GM21447 (cell line): Measurements from ENCODE around the gene TSHZ1.
"Not testable (repeated sequence)": the region's sequence is repeated elsewhere in the genome, so short reads cannot be mapped to it uniquely, and the experiment has no call there.

Source experiments
- ATAC-seq: cut with Tn5 transposase; IDR thresholded peaks from one replicate; pipeline ENCODE4 v1.9.1; 2021; ENCODE audit not compliant: unreplicated experiment

Gene TSHZ1

DNA sequence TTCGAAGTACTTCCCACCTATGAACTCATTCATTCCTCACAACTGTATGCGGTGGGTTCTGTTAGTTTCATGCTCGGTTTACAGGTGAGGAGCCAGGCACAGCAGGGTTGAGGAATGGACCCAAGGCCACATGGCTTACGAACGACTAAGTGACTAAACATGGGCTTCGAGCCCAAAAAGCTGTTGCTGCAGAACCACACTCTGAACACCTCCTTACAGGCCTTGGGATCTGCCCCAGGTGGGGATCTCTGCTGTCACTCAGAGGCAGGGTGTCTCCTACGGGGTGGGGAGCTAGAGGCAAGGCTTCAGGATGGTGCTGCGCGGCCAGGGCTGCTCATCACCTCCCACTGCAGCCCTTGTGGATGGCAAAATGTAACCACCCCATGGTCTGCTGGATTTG, 80.9 kb downstream of the TSHZ1 start:
- no peak for ATAC-seq

DNA sequence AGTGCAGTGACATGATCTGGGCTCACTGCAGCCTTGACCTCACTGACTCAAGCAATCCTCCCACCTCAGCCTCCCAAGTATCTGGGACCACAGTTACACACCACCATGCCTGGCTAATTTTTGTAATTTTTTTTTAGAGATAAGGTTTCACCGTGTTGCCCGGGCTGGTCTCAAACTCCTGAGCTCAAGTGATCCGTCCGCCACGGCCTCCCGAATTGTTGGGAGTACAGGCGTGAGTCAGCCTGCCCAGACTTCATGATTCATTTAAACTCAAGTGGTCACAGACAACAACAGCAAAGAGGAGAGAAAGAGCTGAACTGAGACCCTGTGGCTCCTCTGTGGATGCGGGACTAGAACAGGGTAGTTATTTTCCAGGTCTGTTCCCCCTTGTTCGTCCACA, 83.0 kb downstream of the TSHZ1 start:
- no peak for ATAC-seq

- ATAC-seq = no peak
Measured at GRCh38 chr18:75297731-75298130, 87.1 kb downstream of the TSHZ1 start.

GRCh38 chr18:75304678-75305557, 94.3 kb downstream of the TSHZ1 start:
- ATAC-seq = no peak

- no peak for ATAC-seq
Measured at GRCh38 chr18:75305984-75306383, 95.4 kb downstream of the TSHZ1 start.

DNA sequence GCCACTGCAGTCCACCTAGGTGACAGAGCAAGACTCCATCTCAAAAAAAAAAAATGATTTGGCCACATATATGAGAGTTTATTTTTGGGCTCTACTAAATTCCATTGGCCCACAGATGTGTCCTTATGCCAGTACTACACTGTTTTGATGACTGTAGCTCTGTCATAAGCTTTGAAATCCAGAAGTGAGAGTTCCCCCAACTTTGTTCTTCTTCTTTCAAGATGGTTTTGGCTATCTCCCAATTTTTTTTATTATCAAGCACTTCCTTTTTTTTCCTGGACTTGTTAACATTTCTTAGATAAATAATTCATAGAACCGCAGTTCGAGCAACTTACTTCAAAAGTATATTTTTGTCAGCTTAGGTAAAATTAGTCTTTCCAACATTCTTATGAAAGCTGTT, 96.9 kb downstream of the TSHZ1 start:
- no peak for ATAC-seq

DNA sequence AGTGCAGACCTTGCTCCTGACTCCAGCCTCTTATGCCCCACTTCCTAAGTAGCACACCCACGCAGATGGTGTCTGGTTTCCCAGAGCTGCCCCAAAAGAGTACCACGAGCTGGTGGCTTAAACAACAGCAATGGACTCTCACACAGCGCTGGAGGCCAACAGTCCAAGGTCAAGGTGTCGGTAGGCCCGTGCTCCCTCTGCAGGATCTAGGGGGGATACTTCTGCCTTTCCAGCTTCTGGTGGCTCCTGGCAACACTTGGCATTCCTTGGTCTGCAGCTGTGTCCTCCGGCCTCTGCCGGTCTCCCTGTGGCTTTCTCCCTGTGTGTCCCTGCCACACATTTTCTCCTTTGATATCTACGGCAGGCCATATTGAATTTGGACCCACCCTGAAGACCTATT, 99.0 kb downstream of the TSHZ1 start:
- ATAC-seq = no peak

GRCh38 chr18:75314117-75314516, 103.5 kb downstream of the TSHZ1 start:
- ATAC-seq = no peak

GRCh38 chr18:75314606-75315005, 104.0 kb downstream of the TSHZ1 start:
- ATAC-seq = no peak

GRCh38 chr18:75316223-75316622, 105.6 kb downstream of the TSHZ1 start:
- ATAC-seq = no peak

- no peak for ATAC-seq
Measured at GRCh38 chr18:75316826-75317225, 106.2 kb downstream of the TSHZ1 start.

DNA sequence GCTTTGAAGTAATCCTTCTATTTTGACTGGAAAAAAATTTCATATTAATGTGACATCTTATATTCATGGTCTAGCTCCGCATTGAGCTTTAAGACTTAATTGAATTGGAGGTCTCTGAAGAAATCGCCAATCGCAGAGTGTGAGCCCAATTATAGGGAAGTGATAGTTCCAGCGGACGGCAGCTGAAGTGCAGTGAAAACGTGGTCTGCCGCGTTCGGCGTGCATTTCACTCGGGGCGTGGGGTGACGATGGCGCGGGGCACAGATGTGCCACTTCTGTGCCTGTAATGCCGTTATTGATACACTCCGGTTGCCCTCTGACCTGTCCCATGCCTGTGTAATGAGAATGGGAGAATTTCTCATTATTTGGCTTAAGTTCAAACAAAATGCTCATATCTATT, 106.7 kb downstream of the TSHZ1 start:
- ATAC-seq = no peak

DNA sequence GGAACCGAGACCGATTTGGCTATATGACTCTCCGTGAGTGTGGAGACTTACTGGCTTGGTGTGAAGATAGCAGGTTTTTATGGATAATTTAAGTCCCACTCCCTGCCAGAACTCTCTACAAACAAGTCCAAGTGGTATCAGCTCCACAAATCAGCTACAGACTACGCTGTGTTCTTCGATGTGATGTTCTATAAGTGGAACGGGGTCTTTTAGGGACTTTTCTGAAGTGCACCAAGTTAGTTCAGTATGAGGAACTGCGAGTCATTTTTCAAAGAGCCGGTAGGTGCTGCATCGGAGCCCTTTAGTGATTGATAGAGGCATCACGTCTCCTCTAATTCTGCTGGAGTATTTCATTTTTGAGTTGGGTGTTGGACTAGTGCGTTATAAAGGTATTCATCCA, 107.1 kb downstream of the TSHZ1 start:
- ATAC-seq = no peak

GRCh38 chr18:75319905-75320304, 109.3 kb downstream of the TSHZ1 start:
- ATAC-seq = no peak

GRCh38 chr18:75320506-75320905, 109.9 kb downstream of the TSHZ1 start:
- ATAC-seq = no peak

GRCh38 chr18:75321431-75321830, 110.8 kb downstream of the TSHZ1 start:
- ATAC-seq = no peak

- ATAC-seq = no peak
Measured at GRCh38 chr18:75322206-75322605, 111.6 kb downstream of the TSHZ1 start.

DNA sequence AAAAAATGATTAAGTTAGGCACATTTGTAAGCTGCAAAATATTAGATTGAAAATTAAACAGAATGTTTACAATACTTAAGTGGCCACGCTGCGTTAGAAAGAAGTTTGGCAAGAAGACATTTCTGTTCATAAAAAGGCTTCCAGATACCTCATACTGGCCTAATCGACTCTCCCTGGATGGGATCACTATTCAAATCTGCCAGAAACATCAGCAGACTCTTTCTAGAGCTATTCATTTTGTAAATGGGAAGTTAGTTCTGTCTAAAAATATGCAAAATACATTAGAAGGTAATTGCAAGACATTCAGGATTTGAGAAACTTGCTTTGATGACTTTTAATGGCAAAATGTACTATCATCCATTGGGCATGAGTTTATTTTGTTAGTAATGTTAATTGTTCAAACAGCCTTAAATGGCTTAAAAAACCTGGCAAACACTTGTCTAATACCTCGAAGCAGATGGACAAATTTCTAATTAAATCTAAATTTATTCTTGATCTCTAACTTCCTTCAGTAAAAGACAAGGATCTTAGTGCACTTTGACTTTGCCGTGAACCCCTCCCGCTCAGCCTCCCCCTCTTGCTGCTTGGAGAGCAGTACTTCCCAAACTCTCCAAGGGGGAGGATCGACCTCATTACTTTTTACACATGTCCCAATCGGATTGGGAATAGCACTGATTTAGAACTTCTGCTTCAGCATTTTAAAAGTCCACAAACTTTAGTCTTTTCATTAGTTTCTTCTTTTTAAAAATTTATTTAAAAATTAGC, 113.4 kb downstream of the TSHZ1 start:
- no peak for ATAC-seq

- no peak for ATAC-seq
Measured at GRCh38 chr18:75324686-75325257, 114.2 kb downstream of the TSHZ1 start.

- ATAC-seq = not testable (repeated sequence)
Measured at GRCh38 chr18:75329753-75330152, 119.2 kb downstream of the TSHZ1 start.

DNA sequence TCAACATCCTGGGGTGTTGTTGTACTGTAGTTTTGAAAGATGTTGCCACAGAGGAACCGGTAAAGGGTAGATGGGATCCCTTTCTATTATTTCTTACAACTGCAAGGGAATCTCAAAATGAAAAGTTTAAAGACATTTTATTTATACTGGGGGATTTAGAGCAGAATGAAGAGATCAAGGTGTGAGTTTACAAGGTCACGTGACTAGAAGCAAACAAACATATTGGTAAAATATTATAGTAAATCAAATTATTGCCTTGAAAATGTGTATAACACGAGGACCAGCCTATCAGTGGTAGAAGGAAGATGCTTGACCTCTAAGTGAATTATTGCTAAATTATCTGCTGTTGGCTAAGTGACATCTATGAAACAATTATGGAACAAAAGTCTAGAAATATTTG, 119.7 kb downstream of the TSHZ1 start:
- ATAC-seq = no peak

DNA sequence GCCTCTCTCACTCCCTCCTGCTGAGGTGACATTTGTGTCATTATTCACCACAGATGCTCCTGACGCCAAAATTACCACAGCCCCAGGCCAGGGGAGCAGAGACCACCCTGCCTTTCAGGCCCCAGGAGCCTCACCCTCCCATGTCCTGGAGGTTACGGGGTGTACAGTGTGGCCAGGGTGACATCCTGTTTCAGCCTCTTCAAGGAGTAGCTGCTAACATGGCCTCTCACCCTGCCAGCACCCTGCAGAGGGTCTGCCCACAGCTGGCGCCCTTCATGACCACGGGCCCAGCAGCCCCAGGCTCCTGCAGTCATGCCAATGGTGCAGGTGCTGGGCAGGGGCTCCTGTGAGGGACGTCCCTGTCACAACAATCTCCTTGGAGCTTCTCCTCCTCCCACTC, 124.3 kb downstream of the TSHZ1 start:
- ATAC-seq = no peak
